PC-3 (cell line): ENCODE measurements around the gene TCF12. TPM values are rescaled to one million over a fixed set of nuclear protein-coding genes. Genes with fewer than 3 reads are reported as not detected.

Experiments
- ATAC-seq: fragments of 200-7000 bp; cut with Tn5 transposase; 2 replicates; pipeline ENCODE4 v1.9.1; 2020; ENCODE audit warnings: mild to moderate bottlenecking, moderate library complexity
- BruUV-seq: library from RNA; stranded (reverse); fragments of 400-500 nt; replicated peaks from 2 replicates; lab custom pipeline; 2021; lab: Mats Ljungman, UMichigan
- CTCF ChIA-PET: fragments of 300-600 bp; sonication (Branson Sonifier 250); formaldehyde crosslinking; loops from one replicate; lab custom pipeline; 2022; ENCODE audit warnings: antibody characterized with exemption; lab: Charles Lee
- POLR2A ChIA-PET: fragments of 300-600 bp; sonication (Branson Sonifier 250); formaldehyde crosslinking; loops from one replicate; lab custom pipeline; 2022; ENCODE audit warnings: antibody characterized with exemption; ENCODE audit not compliant: unreplicated experiment; lab: Charles Lee
- DNase-seq: peaks from one replicate; pipeline ENCODE4 v3.0.0-alpha.2; 2015
- H2AFZ ChIP-seq: fragments of 300-600 bp; sonication (generic); 2 replicates; pipeline ENCODE4 v1.6.0; 2016; ENCODE audit warnings: antibody characterized with exemption, low read length
- H3F3A ChIP-seq: fragments of 300-600 bp; sonication (generic); one replicate; pipeline ENCODE4 v1.6.0; 2017; ENCODE audit warnings: antibody characterized with exemption, low read length, control low read depth, mild to moderate bottlenecking; ENCODE audit not compliant: unreplicated experiment
- H3K27ac ChIP-seq: fragments of 300-600 bp; sonication (generic); 2 replicates; pipeline ENCODE4 v1.5.1; 2016; ENCODE audit warnings: mild to moderate bottlenecking, low read length
- H3K27me3 ChIP-seq: fragments of 300-600 bp; sonication (generic); 2 replicates; pipeline ENCODE4 v1.6.1; 2016; ENCODE audit warnings: low read length, mixed read lengths
- H3K36me3 ChIP-seq: fragments of 300-600 bp; sonication (generic); 2 replicates; pipeline ENCODE4 v1.6.1; 2016; ENCODE audit warnings: low read depth, mixed run types, low read length, mixed read lengths
- H3K4me1 ChIP-seq: fragments of 300-600 bp; sonication (generic); 2 replicates; pipeline ENCODE4 v1.5.1; 2016; ENCODE audit warnings: low read length; ENCODE audit not compliant: insufficient read depth
- H3K4me2 ChIP-seq: fragments of 300-600 bp; sonication (generic); 2 replicates; pipeline ENCODE4 v1.6.0; 2016; ENCODE audit warnings: low read length
- H3K4me3 ChIP-seq: fragments of 300-600 bp; sonication (generic); 2 replicates; pipeline ENCODE4 v1.5.1; 2016; ENCODE audit warnings: mild to moderate bottlenecking, low read length, mixed read lengths
- H3K79me2 ChIP-seq: fragments of 300-600 bp; sonication (generic); 2 replicates; pipeline ENCODE4 v1.6.1; 2017; ENCODE audit warnings: low read length, mixed read lengths
- H3K9ac ChIP-seq: fragments of 300-600 bp; sonication (generic); 2 replicates; pipeline ENCODE4 v1.6.0; 2016; ENCODE audit warnings: mild to moderate bottlenecking, low read length
- H3K9me2 ChIP-seq: fragments of 300-600 bp; sonication (generic); replicated peaks from 2 replicates; pipeline ENCODE4 v1.6.1; 2016; ENCODE audit warnings: mixed run types, low read length, mixed read lengths
- H3K9me3 ChIP-seq: fragments of 300-600 bp; sonication (generic); 2 replicates; pipeline ENCODE4 v1.6.1; 2016; ENCODE audit warnings: low read length, mixed read lengths
- H4K20me1 ChIP-seq: fragments of 300-600 bp; sonication (generic); 2 replicates; pipeline ENCODE4 v1.6.1; 2016; ENCODE audit warnings: low read length, mixed read lengths
- EZH2 ChIP-seq: fragments of 300-600 bp; sonication (generic); IDR thresholded peaks from one replicate; pipeline ENCODE4 v1.6.1; 2017; ENCODE audit warnings: antibody characterized with exemption, mild to moderate bottlenecking, low read length; ENCODE audit not compliant: unreplicated experiment
- EZH2phosphoT487 ChIP-seq: fragments of 300-600 bp; sonication (generic); IDR thresholded peaks from 2 replicates; pipeline ENCODE4 v1.6.1; 2018; ENCODE audit warnings: mild to moderate bottlenecking, antibody characterized with exemption, low read length, borderline replicate concordance
- intact Hi-C: fragments of 100-400 bp; cut with micrococcal nuclease; formaldehyde crosslinking; loops from 2 replicates; pipeline ENCODE4 v1.9.0; 2023
- total RNA-seq: library from RNA; depleted of rRNA; stranded (reverse); fragments of >200 nt; gene quantifications from 2 replicates; pipeline ENCODE4 v1.2.3, GENCODE V29; 2014
- TF ChIP-seq, protein P1 (sequence below): fragments of 300-600 bp; sonication (generic); conservative IDR thresholded peaks from 2 replicates; pipeline ENCODE4 v1.5.1; 2017; ENCODE audit warnings: antibody characterized with exemption, low read depth, mild to moderate bottlenecking, low read length

TCF12 gene
- total RNA-seq, 1 experiment from 2014 or later = 103 TPM

DNA sequence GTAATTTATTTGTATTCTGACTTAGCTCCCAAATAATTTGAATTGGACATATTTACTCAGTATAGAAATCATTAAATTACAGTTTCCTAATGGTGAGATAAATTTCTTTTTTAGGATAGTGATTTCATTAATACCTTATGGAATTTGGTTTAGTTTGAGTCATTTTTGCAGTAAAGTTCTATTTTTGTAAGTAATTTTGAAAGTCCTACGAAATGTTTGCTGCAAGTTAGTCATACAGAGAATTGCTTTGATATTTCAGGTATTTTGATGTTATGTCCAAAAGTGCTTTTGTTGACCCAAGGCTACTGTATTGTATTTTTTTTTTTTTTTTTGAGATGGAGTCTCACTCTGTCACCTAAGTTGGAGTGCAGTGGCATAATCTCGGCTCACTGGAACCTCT lies 41.7 kb downstream of the TCF12 start:
- no TSS peak for BruUV-seq
- POLR2A ChIA-PET = no interaction called here

GRCh38 chr15:56963126-56963525 lies 44.7 kb downstream of the TCF12 start:
- no peaks in the 10 kb centered on the region for H4K20me1 ChIP-seq
- BruUV-seq = no TSS peak
- no peaks in the 10 kb centered on the region for H3K36me3 ChIP-seq
- no peak for ATAC-seq
- TF ChIP-seq, protein P1, sequence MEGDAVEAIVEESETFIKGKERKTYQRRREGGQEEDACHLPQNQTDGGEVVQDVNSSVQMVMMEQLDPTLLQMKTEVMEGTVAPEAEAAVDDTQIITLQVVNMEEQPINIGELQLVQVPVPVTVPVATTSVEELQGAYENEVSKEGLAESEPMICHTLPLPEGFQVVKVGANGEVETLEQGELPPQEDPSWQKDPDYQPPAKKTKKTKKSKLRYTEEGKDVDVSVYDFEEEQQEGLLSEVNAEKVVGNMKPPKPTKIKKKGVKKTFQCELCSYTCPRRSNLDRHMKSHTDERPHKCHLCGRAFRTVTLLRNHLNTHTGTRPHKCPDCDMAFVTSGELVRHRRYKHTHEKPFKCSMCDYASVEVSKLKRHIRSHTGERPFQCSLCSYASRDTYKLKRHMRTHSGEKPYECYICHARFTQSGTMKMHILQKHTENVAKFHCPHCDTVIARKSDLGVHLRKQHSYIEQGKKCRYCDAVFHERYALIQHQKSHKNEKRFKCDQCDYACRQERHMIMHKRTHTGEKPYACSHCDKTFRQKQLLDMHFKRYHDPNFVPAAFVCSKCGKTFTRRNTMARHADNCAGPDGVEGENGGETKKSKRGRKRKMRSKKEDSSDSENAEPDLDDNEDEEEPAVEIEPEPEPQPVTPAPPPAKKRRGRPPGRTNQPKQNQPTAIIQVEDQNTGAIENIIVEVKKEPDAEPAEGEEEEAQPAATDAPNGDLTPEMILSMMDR = no peak
- TF ChIP-seq EZH2 (no peak), EZH2phosphoT487 (no peak)
- DNase-seq = no peak
- H3K4me2 ChIP-seq = no peak overlapping the region
- H3K79me2 ChIP-seq = peaks cover 78% of the 10 kb centered on the region
- H3K27me3 ChIP-seq = no peaks in the 10 kb centered on the region
- H3K4me1 ChIP-seq = peaks cover under 1% of the 10 kb centered on the region; the same call in 1 of the 2 replicates
- no peaks in the 10 kb centered on the region for H3F3A ChIP-seq
- no peak overlapping the region for H3K27ac ChIP-seq
- POLR2A ChIA-PET = no interaction called here
- H3K9me3 ChIP-seq = no peaks in the 10 kb centered on the region
- CTCF ChIA-PET = no interaction called here
- H2AFZ ChIP-seq = no peak overlapping the region
- H3K9me2 ChIP-seq = no peaks in the 10 kb centered on the region
- intact Hi-C loops = no loop called here
- H3K9ac ChIP-seq = no peak overlapping the region
- no peak overlapping the region for H3K4me3 ChIP-seq

More for the DNA sequence above, 41.7 kb downstream of the TCF12 start:
- DNase-seq (no peak), ATAC-seq (no peak)
- no peak overlapping the region for H2AFZ ChIP-seq
- no peak overlapping the region for H3K4me2 ChIP-seq
- H3K4me3 ChIP-seq = no peak overlapping the region
- intact Hi-C loops = no loop called here
- H3K27ac ChIP-seq = no peak overlapping the region
- CTCF ChIA-PET = no interaction called here
- no peaks in the 10 kb centered on the region for H3K9me3 ChIP-seq
- no peaks in the 10 kb centered on the region for H3K9me2 ChIP-seq
- no peaks in the 10 kb centered on the region for H3K27me3 ChIP-seq
- no peaks in the 10 kb centered on the region for H4K20me1 ChIP-seq
- H3F3A ChIP-seq = no peaks in the 10 kb centered on the region
- TF ChIP-seq, protein P1 = no peak
- TF ChIP-seq EZH2phosphoT487 = no peak
- TF ChIP-seq EZH2 = no peak
- peaks cover 73% of the 10 kb centered on the region for H3K79me2 ChIP-seq
- no peak overlapping the region for H3K9ac ChIP-seq
- H3K36me3 ChIP-seq = no peaks in the 10 kb centered on the region; the same call in 1 of the 2 replicates
- no peaks in the 10 kb centered on the region for H3K4me1 ChIP-seq

- ATAC-seq = no peak
- CTCF ChIA-PET = no interaction called here
- Histone ChIP-seq H3K4me2 (no peak overlapping the region), H3F3A (no peaks in the 10 kb centered on the region), H3K9me2 (no peaks in the 10 kb centered on the region), H2AFZ (no peak overlapping the region), H3K4me1 (peaks cover 7% of the 10 kb centered on the region), H3K4me3 (no peak overlapping the region), H3K36me3 (no peaks in the 10 kb centered on the region), H3K27ac (no peak overlapping the region), H4K20me1 (no peaks in the 10 kb centered on the region), H3K27me3 (no peaks in the 10 kb centered on the region), H3K79me2 (peaks cover 78% of the 10 kb centered on the region), H3K9me3 (no peaks in the 10 kb centered on the region), H3K9ac (no peak overlapping the region)
- DNase-seq = no peak
- intact Hi-C loops = no loop called here
- POLR2A ChIA-PET = no interaction called here
- no TSS peak for BruUV-seq
- no peak for TF ChIP-seq EZH2
- TF ChIP-seq, protein P1 = no peak
Observed at GRCh38 chr15:56963710-56964109, 45.3 kb downstream of the TCF12 start.
